DMS153 treated with DMSO at 0.1 percent for 48 hours (cell line): ENCODE data around the gene PPP2R5C.
"Not testable (repeated sequence)": the region's sequence is repeated elsewhere in the genome, so short reads cannot be mapped to it uniquely, and the experiment has no call there.

ENCODE experiments used
- DNase-seq: peaks from one replicate; lab custom pipeline; 2025; ENCODE audit not compliant: unreplicated experiment; lab: John Stamatoyannopoulos, UW

The PPP2R5C gene

GRCh38 chr14:101780390-101780789 is 18.9 kb downstream of the PPP2R5C start:
- DNase-seq = no peak

GRCh38 chr14:101780887-101781239 is 19.4 kb downstream of the PPP2R5C start:
- no peak for DNase-seq

GRCh38 chr14:101781240-101782061 is 19.9 kb downstream of the PPP2R5C start:
- DNase-seq = no peak

GRCh38 chr14:101783260-101784016 is 21.9 kb downstream of the PPP2R5C start:
- DNase-seq = no peak

GRCh38 chr14:101784631-101785030 is 23.1 kb downstream of the PPP2R5C start:
- no peak for DNase-seq

GRCh38 chr14:101788016-101788635 is 26.6 kb downstream of the PPP2R5C start:
- DNase-seq = no peak

GRCh38 chr14:101789222-101789621 is 27.7 kb downstream of the PPP2R5C start:
- DNase-seq = no peak

- no peak for DNase-seq
Observed at GRCh38 chr14:101790232-101790631, 28.7 kb downstream of the PPP2R5C start.

- no peak for DNase-seq
Observed at GRCh38 chr14:101791919-101792572, 30.5 kb downstream of the PPP2R5C start.

GRCh38 chr14:101796016-101796415 is 34.5 kb downstream of the PPP2R5C start:
- no peak for DNase-seq

GRCh38 chr14:101796479-101796878 is 35.0 kb downstream of the PPP2R5C start:
- DNase-seq = no peak

- DNase-seq = no peak
Observed at GRCh38 chr14:101797856-101798255, 36.3 kb downstream of the PPP2R5C start.

GRCh38 chr14:101804373-101804772 is 42.9 kb downstream of the PPP2R5C start:
- not testable (repeated sequence) for DNase-seq

GRCh38 chr14:101806252-101806651 is 44.7 kb downstream of the PPP2R5C start:
- not testable (repeated sequence) for DNase-seq

GRCh38 chr14:101808020-101808641 is 46.6 kb downstream of the PPP2R5C start:
- DNase-seq = no peak

GRCh38 chr14:101808894-101809670 is 47.6 kb downstream of the PPP2R5C start:
- DNase-seq = no peak

- peak; percentile 55 for DNase-seq
Observed at GRCh38 chr14:101809671-101810514, 48.4 kb downstream of the PPP2R5C start.

- DNase-seq = no peak
Observed at GRCh38 chr14:101810897-101811621, 49.5 kb downstream of the PPP2R5C start.

GRCh38 chr14:101812071-101812470 is 50.6 kb downstream of the PPP2R5C start:
- no peak for DNase-seq
